Measurements from ENCODE around the gene TTC24.
"Not testable (repeated sequence)": the region's sequence is repeated elsewhere in the genome, so short reads cannot be mapped to it uniquely, and the experiment has no call there.

Gene TTC24

DNA sequence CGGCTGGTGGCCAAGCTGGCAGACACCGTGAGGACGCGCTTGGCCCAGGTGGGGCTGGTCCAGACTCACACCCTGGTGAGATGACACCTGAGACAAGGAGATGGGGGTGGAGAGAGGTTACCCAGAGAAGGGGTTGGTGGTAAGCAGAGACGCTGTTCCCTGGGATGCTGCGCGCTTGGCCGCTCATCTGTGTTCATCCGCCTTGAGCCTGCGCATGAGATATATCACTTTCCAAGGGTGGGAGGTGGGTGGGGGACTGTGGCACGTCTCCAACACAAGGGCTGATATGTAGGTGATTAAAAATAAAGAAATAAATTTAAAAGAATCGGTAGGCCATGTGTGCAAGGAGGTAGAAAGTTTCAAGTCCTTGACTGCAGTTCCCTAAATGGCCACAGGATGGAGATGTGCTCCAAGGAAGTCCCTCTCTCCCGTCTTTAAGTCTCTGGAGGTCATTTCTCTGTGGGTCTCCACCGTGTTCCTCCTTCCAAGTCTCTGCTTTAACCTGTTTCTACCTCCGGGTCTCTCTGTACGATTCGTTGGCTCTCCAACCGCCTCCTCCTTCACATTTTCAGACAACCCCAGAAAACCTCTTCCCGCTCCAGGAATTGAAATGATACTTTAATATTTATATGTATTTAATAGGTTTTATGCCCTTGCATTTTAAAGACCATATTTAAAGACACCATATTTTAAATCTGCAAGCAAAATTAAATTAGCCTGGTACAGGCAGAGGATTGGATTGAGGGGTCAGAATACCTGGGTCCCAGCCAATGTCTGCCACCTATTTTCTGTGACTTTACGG, 4.5 kb downstream of the TTC24 start:
- no peak overlapping the region for H3K4me3 ChIP-seq (ENCODE audit: control insufficient read depth, low read depth, low read length)
- peak; percentile 86 for DNase-seq (ENCODE audit: low read depth)
- TF ChIP-seq, protein P1, sequence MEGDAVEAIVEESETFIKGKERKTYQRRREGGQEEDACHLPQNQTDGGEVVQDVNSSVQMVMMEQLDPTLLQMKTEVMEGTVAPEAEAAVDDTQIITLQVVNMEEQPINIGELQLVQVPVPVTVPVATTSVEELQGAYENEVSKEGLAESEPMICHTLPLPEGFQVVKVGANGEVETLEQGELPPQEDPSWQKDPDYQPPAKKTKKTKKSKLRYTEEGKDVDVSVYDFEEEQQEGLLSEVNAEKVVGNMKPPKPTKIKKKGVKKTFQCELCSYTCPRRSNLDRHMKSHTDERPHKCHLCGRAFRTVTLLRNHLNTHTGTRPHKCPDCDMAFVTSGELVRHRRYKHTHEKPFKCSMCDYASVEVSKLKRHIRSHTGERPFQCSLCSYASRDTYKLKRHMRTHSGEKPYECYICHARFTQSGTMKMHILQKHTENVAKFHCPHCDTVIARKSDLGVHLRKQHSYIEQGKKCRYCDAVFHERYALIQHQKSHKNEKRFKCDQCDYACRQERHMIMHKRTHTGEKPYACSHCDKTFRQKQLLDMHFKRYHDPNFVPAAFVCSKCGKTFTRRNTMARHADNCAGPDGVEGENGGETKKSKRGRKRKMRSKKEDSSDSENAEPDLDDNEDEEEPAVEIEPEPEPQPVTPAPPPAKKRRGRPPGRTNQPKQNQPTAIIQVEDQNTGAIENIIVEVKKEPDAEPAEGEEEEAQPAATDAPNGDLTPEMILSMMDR (conservative IDR thresholded peaks at IDR 0.05; ENCODE audit: control insufficient read depth, insufficient read depth, low read depth, low read length), result peak; percentile 97

GRCh38 chr1:156584813-156585212, 5.3 kb downstream of the TTC24 start:
- TF ChIP-seq, protein P1 (conservative IDR thresholded peaks at IDR 0.05; ENCODE audit: control insufficient read depth, insufficient read depth, low read depth, low read length), result no peak
- no peak overlapping the region for H3K4me3 ChIP-seq (ENCODE audit: control insufficient read depth, low read depth, low read length)

GRCh38 chr1:156586323-156586722, 6.8 kb downstream of the TTC24 start:
- H3K4me3 ChIP-seq (ENCODE audit: control insufficient read depth, low read depth, low read length), result no peak overlapping the region
- TF ChIP-seq, protein P1 (conservative IDR thresholded peaks at IDR 0.05; ENCODE audit: control insufficient read depth, insufficient read depth, low read depth, low read length), result no peak
- no peak for DNase-seq (ENCODE audit: low read depth)

More at GRCh38 chr1:156584813-156585212, 5.3 kb downstream of the TTC24 start:
- DNase-seq (ENCODE audit: low read depth), result no peak

GRCh38 chr1:156586892-156587477, 7.5 kb downstream of the TTC24 start:
- H3K4me3 ChIP-seq (ENCODE audit: control insufficient read depth, low read depth, low read length), result no peak overlapping the region
- TF ChIP-seq, protein P1 (conservative IDR thresholded peaks at IDR 0.05; ENCODE audit: control insufficient read depth, insufficient read depth, low read depth, low read length), result no peak
- no peak for DNase-seq (ENCODE audit: low read depth)

GRCh38 chr1:156587927-156588326, 8.4 kb downstream of the TTC24 start:
- H3K4me3 ChIP-seq (ENCODE audit: control insufficient read depth, low read depth, low read length); DNase-seq (ENCODE audit: low read depth): not testable (repeated sequence)

GRCh38 chr1:156589546-156589945, 10.0 kb downstream of the TTC24 start:
- no peak overlapping the region for H3K4me3 ChIP-seq (ENCODE audit: control insufficient read depth, low read depth, low read length)
- TF ChIP-seq, protein P1 (conservative IDR thresholded peaks at IDR 0.05; ENCODE audit: control insufficient read depth, insufficient read depth, low read depth, low read length), result no peak
- no peak for DNase-seq (ENCODE audit: low read depth)
